Measurements from ENCODE around the gene LMNTD1.
"Not testable (repeated sequence)": the region's sequence is repeated elsewhere in the genome, so short reads cannot be mapped to it uniquely, and the experiment has no call there.

LMNTD1 gene

GRCh38 chr12:25426821-25427220 is 126.3 kb downstream of the LMNTD1 start:
- DNase-seq, result not testable (repeated sequence)

Measured in activated CD4-positive, alpha-beta T cell treated with anti-CD3 and anti-CD28 coated beads, Interleukin-2, amount 50 U/mL, for 16 hours (primary cell).